ENCODE results near the gene DUSP22.

The DUSP22 gene

GRCh38 chr6:327538-328116, 35.3 kb downstream of the DUSP22 start:
- TF ChIP-seq CTCF (conservative IDR thresholded peaks at IDR 0.05; ENCODE audit: low read length), result no peak
- peak overlapping the region; percentile 25 for H3K4me3 ChIP-seq (ENCODE audit: low read length)
- DNase-seq (ENCODE audit: low read depth), result peak; percentile 72

- DNase-seq (ENCODE audit: low read depth), result peak; percentile 95
- peak overlapping the region; percentile 25; the same call in 1 of the 2 replicates for H3K4me3 ChIP-seq (ENCODE audit: low read length)
- TF ChIP-seq CTCF (conservative IDR thresholded peaks at IDR 0.05; ENCODE audit: low read length), result no peak; the same call in 1 of the 2 replicates
Measured at GRCh38 chr6:328136-328670, 35.9 kb downstream of the DUSP22 start.

- DNase-seq (ENCODE audit: low read depth), result no peak
- H3K4me3 ChIP-seq (ENCODE audit: low read length), result no peak overlapping the region
Measured at GRCh38 chr6:328924-329323, 36.6 kb downstream of the DUSP22 start.

GRCh38 chr6:329888-330691, 37.8 kb downstream of the DUSP22 start:
- H3K4me3 ChIP-seq (ENCODE audit: low read length), result no peak overlapping the region
- peak; percentile 16 for DNase-seq (ENCODE audit: low read depth)
- TF ChIP-seq CTCF (conservative IDR thresholded peaks at IDR 0.05; ENCODE audit: low read length), result no peak

More at GRCh38 chr6:328924-329323, 36.6 kb downstream of the DUSP22 start:
- TF ChIP-seq CTCF (conservative IDR thresholded peaks at IDR 0.05; ENCODE audit: low read length), result no peak

- H3K4me3 ChIP-seq (ENCODE audit: low read length), result no peak overlapping the region
- DNase-seq (ENCODE audit: low read depth), result no peak
- TF ChIP-seq CTCF (conservative IDR thresholded peaks at IDR 0.05; ENCODE audit: low read length), result no peak
Measured at GRCh38 chr6:330948-331347, 38.7 kb downstream of the DUSP22 start.

- DNase-seq (ENCODE audit: low read depth), result no peak
Measured at GRCh38 chr6:331622-332521, 39.6 kb downstream of the DUSP22 start.

More at GRCh38 chr6:331622-332521, 39.6 kb downstream of the DUSP22 start:
- no peak overlapping the region for H3K4me3 ChIP-seq (ENCODE audit: low read length)
- no peak for TF ChIP-seq CTCF (conservative IDR thresholded peaks at IDR 0.05; ENCODE audit: low read length)
